HUES64 (cell line): ENCODE measurements around the gene XXYLT1. TPM values are rescaled to one million over a fixed set of nuclear protein-coding genes. Genes with fewer than 3 reads are reported as not detected.
"Not testable (repeated sequence)": the region's sequence is repeated elsewhere in the genome, so short reads cannot be mapped to it uniquely, and the experiment has no call there.

Source experiments
- H3K27ac ChIP-seq: 2 replicates; pipeline ENCODE4 v1.7.0; 2013; ENCODE audit warnings: low read depth, low read length, inconsistent platforms
- H3K27me3 ChIP-seq: 2 replicates; pipeline ENCODE4 v1.6.1; 2013; ENCODE audit warnings: mild to moderate bottlenecking, low read length; ENCODE audit not compliant: insufficient read depth
- H3K36me3 ChIP-seq: 2 replicates; pipeline ENCODE4 v1.6.1; 2013; ENCODE audit warnings: mild to moderate bottlenecking, low read length; ENCODE audit not compliant: insufficient read depth
- H3K4me1 ChIP-seq: 2 replicates; pipeline ENCODE4 v1.6.1; 2013; ENCODE audit warnings: mild to moderate bottlenecking, low read length, moderate library complexity; ENCODE audit not compliant: insufficient read depth
- H3K4me3 ChIP-seq: 2 replicates; pipeline ENCODE4 v1.5.1; 2013; ENCODE audit warnings: mild to moderate bottlenecking, low read length, moderate library complexity
- H3K9ac ChIP-seq: 2 replicates; pipeline ENCODE4 v1.6.1; 2013; ENCODE audit warnings: mild to moderate bottlenecking, low read depth, low read length
- H3K9me3 ChIP-seq: 2 replicates; pipeline ENCODE4 v1.6.1; 2013; ENCODE audit warnings: low read depth, low read length; ENCODE audit not compliant: insufficient read depth
- WGBS: fragments of 150-250, 120-280 bp; methylation state at CpG from one replicate; pipeline ENCODE4 v1.1.7; 2013; ENCODE audit warnings: missing lambda C conversion rate; 5-methylcytosine and 5-hydroxymethylcytosine counted together
- polyA plus RNA-seq, 2 experiments: library from polyadenylated mRNA; stranded (reverse); fragments of 50-300 nt; gene quantifications; one replicate each; pipeline ENCODE4 v1.2.3, GENCODE V29; 2013

XXYLT1 gene
- polyA plus RNA-seq (2013, experiment 1 of 2) = 26.5 TPM
- polyA plus RNA-seq (2013, experiment 2 of 2) = 27.3 TPM

GRCh38 chr3:195270817-195271409 lies at the start of gene XXYLT1:
XXYLT1 (minus strand) TSS chr3:195271159; CDS start chr3:195271058, 101 bp downstream.
- peak within 1 kb of the TSS; percentile 96 for H3K27ac ChIP-seq
- WGBS = under 1% methylated on average over 75 of the region's 75 CpGs
- no peaks in the 10 kb centered on the region for H3K27me3 ChIP-seq
- H3K9me3 ChIP-seq = no peaks in the 10 kb centered on the region
- H3K9ac ChIP-seq = peak within 1 kb of the TSS; percentile 97
- H3K4me1 ChIP-seq = peaks cover 14% of the 10 kb centered on the region; the same call in 1 of the 2 replicates
- H3K36me3 ChIP-seq = peaks cover 21% of the 10 kb centered on the region
- H3K4me3 ChIP-seq = peak within 1 kb of the TSS; percentile 95

GRCh38 chr3:195319060-195319459 lies 48.1 kb upstream of the XXYLT1 start:
- no peak overlapping the region for H3K9ac ChIP-seq
- no peaks in the 10 kb centered on the region for H3K27me3 ChIP-seq
- H3K27ac ChIP-seq = no peak overlapping the region
- peaks cover 27% of the 10 kb centered on the region for H3K9me3 ChIP-seq
- peaks cover 37% of the 10 kb centered on the region for H3K36me3 ChIP-seq
- 93% methylated on average over 5 of the region's 5 CpGs for WGBS
- H3K4me3 ChIP-seq = no peak overlapping the region
- no peaks in the 10 kb centered on the region for H3K4me1 ChIP-seq

GRCh38 chr3:195312714-195313113 lies 41.8 kb upstream of the XXYLT1 start:
- Histone ChIP-seq H3K27ac (no peak overlapping the region), H3K9ac (no peak overlapping the region), H3K9me3 (no peaks in the 10 kb centered on the region), H3K27me3 (no peaks in the 10 kb centered on the region), H3K36me3 (peaks cover 1% of the 10 kb centered on the region; the same call in 1 of the 2 replicates), H3K4me3 (no peak overlapping the region), H3K4me1 (no peaks in the 10 kb centered on the region)
- 93% methylated on average over 6 of the region's 6 CpGs for WGBS

- Histone ChIP-seq H3K27me3 (no peaks in the 10 kb centered on the region), H3K4me3 (no peak overlapping the region), H3K27ac (no peak overlapping the region), H3K9ac (no peak overlapping the region), H3K36me3 (peaks cover 10% of the 10 kb centered on the region), H3K9me3 (no peaks in the 10 kb centered on the region), H3K4me1 (no peaks in the 10 kb centered on the region)
Observed at GRCh38 chr3:195307711-195308110, 36.8 kb upstream of the XXYLT1 start.

- Histone ChIP-seq H3K36me3 (peaks cover 23% of the 10 kb centered on the region), H3K9me3 (no peaks in the 10 kb centered on the region), H3K9ac (no peak overlapping the region), H3K4me1 (no peaks in the 10 kb centered on the region), H3K4me3 (no peak overlapping the region), H3K27me3 (no peaks in the 10 kb centered on the region), H3K27ac (no peak overlapping the region)
- WGBS = 97% methylated on average over 4 of the region's 4 CpGs
Observed at GRCh38 chr3:195306369-195306768, 35.4 kb upstream of the XXYLT1 start.

- H3K27ac ChIP-seq = no peak overlapping the region
- H3K9me3 ChIP-seq = no peaks in the 10 kb centered on the region
- 98% methylated on average over 2 of the region's 3 CpGs for WGBS
- no peaks in the 10 kb centered on the region for H3K4me1 ChIP-seq
- no peak overlapping the region for H3K4me3 ChIP-seq
- no peaks in the 10 kb centered on the region for H3K27me3 ChIP-seq
- peaks cover 32% of the 10 kb centered on the region for H3K36me3 ChIP-seq
- no peak overlapping the region for H3K9ac ChIP-seq
Observed at GRCh38 chr3:195302431-195302830, 31.5 kb upstream of the XXYLT1 start.

GRCh38 chr3:195297446-195297845 lies 26.5 kb upstream of the XXYLT1 start:
- peaks cover 32% of the 10 kb centered on the region for H3K36me3 ChIP-seq
- H3K4me1 ChIP-seq = no peaks in the 10 kb centered on the region
- H3K9ac ChIP-seq = no peak overlapping the region
- H3K27ac ChIP-seq = no peak overlapping the region
- H3K9me3 ChIP-seq = no peaks in the 10 kb centered on the region
- no peaks in the 10 kb centered on the region for H3K27me3 ChIP-seq
- H3K4me3 ChIP-seq = no peak overlapping the region

- peaks cover 32% of the 10 kb centered on the region for H3K36me3 ChIP-seq
- no CpG with 5 or more reads among the region's 1 CpG for WGBS
- no peak overlapping the region for H3K27ac ChIP-seq
- H3K4me1 ChIP-seq = no peaks in the 10 kb centered on the region
- H3K9ac ChIP-seq = no peak overlapping the region
- no peaks in the 10 kb centered on the region for H3K27me3 ChIP-seq
- no peak overlapping the region for H3K4me3 ChIP-seq
- H3K9me3 ChIP-seq = no peaks in the 10 kb centered on the region
Observed at GRCh38 chr3:195296662-195297061, 25.7 kb upstream of the XXYLT1 start.

GRCh38 chr3:195291121-195291520 lies 20.2 kb upstream of the XXYLT1 start:
- WGBS = no CpG with 5 or more reads among the region's 1 CpG
- Histone ChIP-seq H3K4me3 (no peak overlapping the region), H3K27ac (no peak overlapping the region), H3K36me3 (peaks cover 67% of the 10 kb centered on the region), H3K4me1 (no peaks in the 10 kb centered on the region), H3K9me3 (no peaks in the 10 kb centered on the region), H3K27me3 (no peaks in the 10 kb centered on the region), H3K9ac (no peak overlapping the region)

- not testable (repeated sequence) for H3K9ac ChIP-seq, H3K4me1 ChIP-seq, H3K27ac ChIP-seq, H3K4me3 ChIP-seq, H3K9me3 ChIP-seq, H3K27me3 ChIP-seq
- WGBS = 96% methylated on average over 5 of the region's 5 CpGs
- H3K36me3 ChIP-seq = peaks cover 71% of the 10 kb centered on the region
Observed at GRCh38 chr3:195290643-195291042, 19.7 kb upstream of the XXYLT1 start.

GRCh38 chr3:195286115-195286872 lies 15.3 kb upstream of the XXYLT1 start:
- H3K27me3 ChIP-seq = no peaks in the 10 kb centered on the region
- no peak overlapping the region for H3K9ac ChIP-seq
- WGBS = 71% methylated on average over 4 of the region's 4 CpGs
- H3K36me3 ChIP-seq = peaks cover 74% of the 10 kb centered on the region
- H3K27ac ChIP-seq = no peak overlapping the region
- H3K4me3 ChIP-seq = no peak overlapping the region
- H3K9me3 ChIP-seq = no peaks in the 10 kb centered on the region
- no peaks in the 10 kb centered on the region for H3K4me1 ChIP-seq
